Body of pancreas (tissue), 4 donors: Measurements from ENCODE around the gene ANXA9.

ENCODE experiments used
- CTCF ChIP-seq, 7 experiments: fragments of 450-650 bp in 4 of 7; fragments of 200-600 bp in 3 of 7; sonication (generic) in 3 of 7; IDR thresholded peaks; one replicate each; pipeline ENCODE4 v1.5.1; 2016 to 2019; ENCODE audit warnings: antibody characterized with exemption in 7 of 7
- POLR2A ChIP-seq, 3 donors: fragments of 450-650 bp; IDR thresholded peaks; one replicate each; pipeline ENCODE4 v1.6.1; 2016; ENCODE audit warnings: antibody characterized with exemption in 3 of 3, mild to moderate bottlenecking in 2 of 3

GRCh38 chr1:151008244-151009205, 26.4 kb downstream of the ANXA9 start, which contains the start of gene PRUNE1:
- TF ChIP-seq CTCF (IDR thresholded peaks at IDR 0.05) (peak in 3 of 7 experiments; percentile 7 to 27 (median 11)), POLR2A (IDR thresholded peaks at IDR 0.05) (peak in 2 of 3 donors; percentile 52 to 61)
